Right forelimb (tissue), 1 donor: Measurements from ENCODE around the gene AGAP3.
A peak's percentile ranks its signal among the peaks of the same experiment; 100 is the strongest.
"Not testable (repeated sequence)": the region's sequence is repeated elsewhere in the genome, so short reads cannot be mapped to it uniquely, and the experiment has no call there.

ENCODE experiments used
- DNase-seq: peaks from one replicate; pipeline ENCODE4 v3.0.0-alpha.2; 2018

The AGAP3 gene

GRCh38 chr7:151085691-151086620 is at the start of gene AGAP3:
TSS of gene AGAP3 (plus strand) at chr7:151086475. CDS start at chr7:151086742, 267 bp downstream.
- DNase-seq = peak; percentile 92

DNA sequence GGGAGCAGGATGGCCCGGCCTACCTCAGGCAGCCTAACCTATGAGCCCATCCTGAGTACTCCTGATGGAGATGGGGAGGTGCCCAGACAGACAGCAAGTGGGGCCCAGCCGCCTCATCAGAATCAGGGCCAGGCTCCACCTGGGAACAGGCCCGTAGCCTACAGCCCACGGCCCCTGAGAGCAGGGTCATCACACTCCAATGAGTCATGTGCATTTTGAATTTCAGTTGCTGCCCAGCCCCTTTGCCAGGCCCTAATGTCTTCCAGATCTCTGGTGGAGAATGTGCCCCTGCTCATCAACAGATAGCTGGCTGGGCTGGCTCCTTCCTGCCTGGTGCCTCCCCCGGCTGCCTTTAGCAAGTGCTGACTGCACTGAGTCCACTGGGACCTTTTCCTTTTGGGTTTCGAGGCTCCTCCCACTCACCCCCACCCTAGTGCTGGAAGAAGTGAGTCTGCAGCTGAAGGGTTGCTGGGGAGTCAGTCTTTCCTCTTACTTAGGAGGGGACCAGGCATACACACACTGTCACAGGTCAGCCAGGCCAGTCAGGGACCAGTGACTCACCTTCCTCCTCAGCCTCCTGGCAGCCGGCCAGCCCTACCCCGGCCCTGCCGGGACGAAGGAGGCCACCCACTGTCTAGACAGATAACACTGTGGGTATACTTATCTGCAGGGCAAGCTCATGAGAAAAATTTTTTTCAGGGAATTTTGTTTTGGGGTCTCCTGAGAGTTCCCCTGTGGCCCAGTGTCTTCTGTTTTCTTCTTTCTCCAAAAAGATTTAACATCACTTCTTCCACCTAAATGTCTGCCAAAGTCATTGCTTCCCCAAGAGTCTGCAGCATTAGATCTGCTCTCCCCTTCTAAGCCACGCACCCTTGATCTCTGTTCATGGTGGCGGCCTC is 47.1 kb upstream of the AGAP3 start:
- no peak for DNase-seq

DNA sequence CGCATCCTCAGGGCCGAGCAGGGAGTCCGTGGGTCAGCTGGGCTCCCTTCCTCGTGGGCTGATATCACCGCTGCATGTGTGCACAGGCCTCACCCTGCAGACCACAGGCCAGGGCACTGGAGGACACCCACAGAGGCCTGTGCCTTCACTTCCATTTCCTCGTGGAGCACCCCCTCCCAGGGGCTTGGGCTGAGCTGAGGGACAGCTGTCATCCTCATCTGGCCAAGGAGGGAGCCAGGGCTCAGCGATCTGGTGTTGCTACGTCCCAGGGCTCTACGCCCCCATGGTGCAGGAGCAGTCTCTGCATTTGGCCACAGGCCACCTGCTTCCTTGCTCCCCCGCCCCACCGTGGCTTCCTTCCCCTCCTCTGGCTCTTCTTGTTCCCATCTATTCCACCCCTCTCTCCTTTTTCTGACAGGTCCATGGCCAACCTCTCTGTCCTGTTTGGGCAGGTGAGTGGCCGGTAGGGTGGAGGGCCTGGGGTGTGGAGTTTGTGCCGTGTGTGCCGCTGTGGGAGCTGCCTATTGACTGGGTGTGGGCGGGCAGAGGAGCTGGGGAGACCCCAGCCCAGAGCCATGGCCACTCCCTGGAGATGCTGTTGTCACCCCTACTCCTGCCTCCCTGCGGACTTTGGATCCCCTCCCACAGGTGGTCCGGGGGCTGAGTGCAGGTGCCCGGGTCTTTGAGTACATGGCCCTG is 46.3 kb upstream of the AGAP3 start:
- no peak for DNase-seq

- no peak for DNase-seq
Measured at GRCh38 chr7:151040616-151041375, 45.5 kb upstream of the AGAP3 start.

DNA sequence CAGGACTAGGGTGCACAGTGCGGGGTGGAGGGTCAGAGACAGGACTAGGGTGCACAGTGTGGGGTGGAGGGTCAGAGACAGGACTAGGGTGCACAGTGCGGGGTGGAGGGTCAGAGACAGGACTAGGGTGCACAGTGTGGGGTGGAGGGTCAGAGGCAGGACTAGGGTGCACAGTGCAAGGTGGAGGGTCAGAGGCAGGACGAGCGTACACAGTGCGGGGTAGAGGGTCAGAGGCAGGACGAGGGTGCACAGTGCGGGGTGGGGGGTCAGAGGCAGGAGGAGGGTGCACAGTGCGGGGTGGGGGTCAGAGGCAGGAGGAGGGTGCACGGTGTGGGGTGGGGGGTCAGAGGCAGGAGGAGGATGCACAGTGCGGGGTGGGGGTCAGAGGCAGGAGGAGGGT is 42.8 kb upstream of the AGAP3 start:
- DNase-seq = not testable (repeated sequence)

GRCh38 chr7:151043959-151044358 is 42.3 kb upstream of the AGAP3 start:
- DNase-seq = no peak

- DNase-seq = no peak
Measured at GRCh38 chr7:151045262-151045661, 41.0 kb upstream of the AGAP3 start.

DNA sequence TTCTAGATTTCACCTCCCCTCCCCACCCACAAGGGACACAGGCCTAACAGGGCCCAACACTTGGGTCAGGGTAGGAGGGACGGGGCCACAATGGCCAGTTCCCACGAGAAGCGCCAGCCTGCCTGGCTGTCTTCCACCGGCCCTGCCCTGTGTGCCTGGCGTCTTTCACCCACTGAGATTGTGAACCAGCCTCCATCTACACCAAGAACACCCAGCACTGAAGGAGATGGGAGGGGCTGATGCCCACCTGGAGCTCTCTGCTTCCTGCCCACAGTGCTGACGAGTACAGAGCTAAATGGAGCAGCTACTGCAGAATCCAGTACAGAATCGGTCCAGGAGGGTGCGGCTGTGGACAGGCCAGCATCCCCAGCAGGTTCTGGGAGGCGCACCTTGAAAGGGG is 40.3 kb upstream of the AGAP3 start:
- no peak for DNase-seq

DNA sequence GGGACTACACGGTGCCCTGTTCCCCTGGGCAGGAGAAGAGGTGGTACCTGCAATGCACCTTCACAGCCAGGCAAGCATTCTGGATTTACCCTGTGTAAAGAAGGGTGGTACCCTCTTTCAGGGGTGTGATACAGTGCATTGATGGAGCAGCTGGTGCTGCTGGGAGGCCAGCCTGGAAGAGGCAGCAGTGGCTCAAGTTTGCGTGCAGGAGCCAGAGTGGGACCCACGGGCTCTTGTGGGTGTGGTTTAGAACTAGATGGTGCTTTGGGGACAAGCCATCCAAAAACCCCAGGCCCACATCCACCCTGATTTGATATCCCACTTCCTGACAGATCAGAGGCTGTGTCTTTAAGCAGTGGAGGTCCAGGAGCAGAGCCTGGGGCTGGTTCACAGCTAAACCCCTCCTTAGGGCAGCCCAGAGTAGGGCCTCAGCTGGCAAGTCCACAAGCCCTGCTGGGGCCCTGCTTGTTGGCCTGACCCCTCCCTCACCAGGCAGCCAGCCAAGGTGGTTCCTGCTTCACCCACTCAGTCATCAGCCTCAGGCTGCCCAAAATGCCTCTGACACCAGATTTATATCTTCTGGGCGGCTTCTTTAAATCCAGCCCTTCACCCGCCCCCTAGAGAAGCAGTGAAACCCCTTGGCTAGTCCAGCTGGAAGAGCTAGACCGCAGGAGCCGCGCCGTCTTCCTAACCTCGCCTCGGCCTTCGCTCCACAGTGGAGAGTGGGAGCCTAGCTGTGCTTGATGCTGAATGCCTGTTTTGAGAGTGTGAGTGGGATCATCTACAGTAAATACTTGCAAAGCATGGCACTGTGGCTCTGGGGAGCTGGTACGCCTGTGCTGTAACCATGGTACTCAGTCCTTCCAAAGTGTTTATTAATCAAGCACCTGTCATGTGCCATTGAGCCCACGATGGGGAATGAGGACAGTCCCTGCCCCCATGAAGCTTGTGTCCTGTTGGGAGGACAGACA is 39.4 kb upstream of the AGAP3 start:
- DNase-seq = peak; percentile 72

DNA sequence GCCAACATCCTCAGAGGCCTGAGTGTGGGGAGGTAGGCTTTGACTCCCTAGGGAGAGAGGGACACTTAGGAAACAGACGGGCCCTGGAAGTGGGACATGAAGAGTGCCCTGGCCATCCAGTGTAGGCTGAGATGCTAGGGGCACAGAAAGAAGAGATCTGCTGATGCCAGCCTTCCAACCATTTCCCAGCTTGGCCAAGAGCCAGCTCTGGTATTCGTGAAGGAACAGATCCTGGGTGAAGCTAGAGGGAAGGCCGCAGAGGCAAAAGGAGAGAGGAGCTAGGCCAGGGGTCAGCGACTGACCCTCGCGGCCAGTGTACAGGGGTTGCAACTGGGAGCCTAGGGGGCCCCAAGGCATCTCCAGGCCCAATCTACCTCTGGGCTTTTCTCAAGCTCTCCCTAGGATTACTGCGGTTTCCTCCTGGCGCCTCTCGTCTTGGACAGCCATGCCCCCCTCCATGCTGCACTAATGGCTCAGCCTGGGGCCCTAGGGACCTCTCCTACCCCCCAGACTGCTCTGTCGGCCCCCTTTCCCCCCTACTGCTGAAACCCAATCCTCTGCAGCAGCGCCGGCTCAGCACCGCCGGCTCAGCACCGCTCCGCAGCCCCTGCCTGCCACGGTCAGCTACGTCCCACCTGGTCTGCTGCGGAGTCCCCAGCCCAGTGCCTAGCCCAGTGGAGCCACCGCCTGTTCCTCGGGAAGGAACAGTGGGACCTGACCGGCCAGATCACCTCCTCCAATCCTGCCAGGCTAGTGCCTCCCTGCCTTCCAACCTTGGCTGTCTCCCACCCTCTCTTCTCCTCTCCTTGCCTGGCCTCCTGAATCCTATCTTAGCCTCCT is 38.1 kb upstream of the AGAP3 start, which contains the start of gene ASIC3:
Gene ASIC3 (plus strand): TSS at position 556 of the 840 bp plus-strand sequence. CDS start 355 bp downstream, outside the sequence.
- no peak for DNase-seq

DNA sequence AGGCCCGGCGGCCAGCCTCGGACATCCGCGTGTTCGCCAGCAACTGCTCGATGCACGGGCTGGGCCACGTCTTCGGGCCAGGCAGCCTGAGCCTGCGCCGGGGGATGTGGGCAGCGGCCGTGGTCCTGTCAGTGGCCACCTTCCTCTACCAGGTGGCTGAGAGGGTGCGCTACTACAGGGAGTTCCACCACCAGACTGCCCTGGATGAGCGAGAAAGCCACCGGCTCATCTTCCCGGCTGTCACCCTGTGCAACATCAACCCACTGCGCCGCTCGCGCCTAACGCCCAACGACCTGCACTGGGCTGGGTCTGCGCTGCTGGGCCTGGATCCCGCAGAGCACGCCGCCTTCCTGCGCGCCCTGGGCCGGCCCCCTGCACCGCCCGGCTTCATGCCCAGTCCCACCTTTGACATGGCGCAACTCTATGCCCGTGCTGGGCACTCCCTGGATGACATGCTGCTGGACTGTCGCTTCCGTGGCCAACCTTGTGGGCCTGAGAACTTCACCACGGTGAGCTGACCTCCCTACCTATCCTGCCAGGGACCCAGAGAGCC is 37.3 kb upstream of the AGAP3 start:
- DNase-seq = no peak

- peak; percentile 84 for DNase-seq
Measured at GRCh38 chr7:151051108-151051507, 35.2 kb upstream of the AGAP3 start.

DNA sequence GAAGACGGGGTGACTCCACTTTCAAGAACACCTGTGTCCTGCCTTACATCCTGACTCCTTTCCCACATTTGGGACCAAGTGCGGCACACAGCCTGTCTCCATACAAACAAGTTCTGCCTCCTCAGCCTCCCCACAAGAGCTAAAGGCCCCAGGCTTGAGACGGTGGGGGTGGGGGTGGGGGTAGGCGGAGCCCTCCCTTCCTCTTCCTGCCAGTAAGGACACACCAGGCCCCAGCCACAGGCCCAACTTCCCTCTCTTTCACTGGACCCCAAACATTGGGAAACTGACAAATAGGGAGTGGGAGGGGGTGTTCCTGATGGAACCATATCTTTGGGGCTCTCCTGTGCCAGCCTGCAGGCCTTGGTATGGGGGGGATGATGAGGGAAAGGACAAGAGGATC is 33.2 kb upstream of the AGAP3 start:
- no peak for DNase-seq

- no peak for DNase-seq
Measured at GRCh38 chr7:151053751-151054150, 32.5 kb upstream of the AGAP3 start.

GRCh38 chr7:151056283-151056665 is 30.0 kb upstream of the AGAP3 start:
- DNase-seq = no peak

GRCh38 chr7:151056666-151057505 is 29.4 kb upstream of the AGAP3 start:
- no peak for DNase-seq

- DNase-seq = no peak
Measured at GRCh38 chr7:151057506-151057988, 28.7 kb upstream of the AGAP3 start, which contains the start of gene CDK5. TSS of gene CDK5 (minus strand) at chr7:151057897. CDS start at chr7:151057848, 49 bp downstream.
